H1 (cell line): ENCODE measurements around the gene USH2A. TPM values are rescaled to one million over a fixed set of nuclear protein-coding genes. Genes with fewer than 3 reads are reported as not detected.

Source experiments
- CTCF ChIA-PET: fragments of 300-600 bp; sonication (Branson Sonifier 250); formaldehyde crosslinking; loops from one replicate; lab custom pipeline; 2021; ENCODE audit not compliant: partially characterized antibody; lab: Charles Lee
- POLR2A ChIA-PET: fragments of 300-600 bp; sonication (Branson Sonifier 250); formaldehyde crosslinking; loops from one replicate; lab custom pipeline; 2021; ENCODE audit warnings: inconsistent platforms; ENCODE audit not compliant: partially characterized antibody; lab: Charles Lee
- DNase-seq, 2 experiments: peaks; one replicate each; pipeline versions ENCODE4 v3.0.0 to v3.0.0-alpha.2; 2010 to 2022; ENCODE audit warnings: low spot score in 2 of 2, low read depth in 1 of 2, mixed read lengths in 1 of 2
- FAIRE-seq: peaks from 2 replicates; lab custom pipeline; 2011; peaks lifted over from hg19 to GRCh38; lab: Jason Lieb, UNC
- H2AFZ ChIP-seq: 2 replicates; pipeline ENCODE4 v1.8.1; 2012; ENCODE audit warnings: low read length, inconsistent platforms
- H2AK5ac ChIP-seq: 2 replicates; pipeline ENCODE4 v1.6.1; 2013; ENCODE audit warnings: low read depth, low read length
- H2BK120ac ChIP-seq: replicated peaks from 2 replicates; pipeline ENCODE3; 2013; ENCODE audit warnings: low read depth, low read length, inconsistent platforms
- H2BK12ac ChIP-seq: 2 replicates; pipeline ENCODE4 v1.6.1; 2013; ENCODE audit warnings: low read depth, low read length
- H2BK15ac ChIP-seq: 2 replicates; pipeline ENCODE4 v1.6.1; 2013; ENCODE audit warnings: low read length
- H2BK20ac ChIP-seq: 2 replicates; pipeline ENCODE4 v1.6.1; 2013; ENCODE audit warnings: low read length
- H2BK5ac ChIP-seq: 2 replicates; pipeline ENCODE4 v1.6.1; 2013; ENCODE audit warnings: low read depth, low read length
- H3K14ac ChIP-seq: 2 replicates; pipeline ENCODE4 v1.6.1; 2013; ENCODE audit warnings: inconsistent platforms; ENCODE audit not compliant: insufficient read length
- H3K18ac ChIP-seq: 2 replicates; pipeline ENCODE4 v1.6.1; 2013; ENCODE audit warnings: low read length; ENCODE audit errors: extremely low read depth
- H3K23ac ChIP-seq: 2 replicates; pipeline ENCODE4 v1.6.1; 2013; ENCODE audit warnings: inconsistent platforms; ENCODE audit not compliant: insufficient read length
- H3K23me2 ChIP-seq: 2 replicates; pipeline ENCODE4 v1.6.1; 2013; ENCODE audit warnings: low read depth, low read length
- H3K27ac ChIP-seq: 2 replicates; pipeline ENCODE4 v1.6.1; 2011; ENCODE audit warnings: low read depth, low read length, inconsistent platforms
- H3K27me3 ChIP-seq, 4 experiments: replicated peaks in 1 of 4; 1 replicate in 1 of 4; 2 replicates in 3 of 4; pipeline versions ENCODE4 v1.6.1 to v1.8.1; 2011 to 2013; ENCODE audit warnings: low read length in 3 of 4, mild to moderate bottlenecking in 3 of 4, inconsistent platforms in 2 of 4, mixed read lengths in 2 of 4, moderate library complexity in 1 of 4; ENCODE audit not compliant: control insufficient read depth in 3 of 4, insufficient read depth in 3 of 4; ENCODE audit errors: extremely low read depth in 1 of 4
- H3K36me3 ChIP-seq, 4 experiments: 2 replicates each; pipeline versions ENCODE4 v1.6.1 to v1.8.1; 2011 to 2013; ENCODE audit warnings: mild to moderate bottlenecking in 4 of 4, low read length in 3 of 4, moderate library complexity in 2 of 4, control low read depth in 1 of 4, inconsistent platforms in 1 of 4; ENCODE audit not compliant: insufficient read depth in 4 of 4, control insufficient read depth in 2 of 4
- H3K4ac ChIP-seq: replicated peaks from 2 replicates; pipeline ENCODE3; 2013; ENCODE audit warnings: low read length, low read depth, mixed read lengths, inconsistent platforms; ENCODE audit not compliant: insufficient read length
- H3K4me1 ChIP-seq, 4 experiments: replicated peaks in 1 of 4; 1 replicate in 1 of 4; 2 replicates in 3 of 4; pipeline versions ENCODE4 v1.6.1 to v1.8.1; 2011 to 2013; ENCODE audit warnings: low read length in 3 of 4, inconsistent platforms in 2 of 4, mixed read lengths in 1 of 4; ENCODE audit not compliant: insufficient read depth in 4 of 4, control insufficient read depth in 3 of 4
- H3K4me2 ChIP-seq, 2 experiments: 2 replicates each; pipeline versions ENCODE4 v1.6.1 to v1.8.1; 2011 to 2013; ENCODE audit warnings: low read depth in 2 of 2, low read length in 2 of 2, control low read depth in 1 of 2, inconsistent platforms in 1 of 2, mild to moderate bottlenecking in 1 of 2; ENCODE audit not compliant: insufficient read depth in 1 of 2
- H3K4me3 ChIP-seq, 4 experiments: fragments of 200-600, 300-600 bp in 1 of 4; sonication (generic), shearing (Covaris generic), sonication (Bioruptor Twin) in 1 of 4; 2 replicates each; pipeline versions ENCODE4 v1.5.1 to v1.8.1; 2011 to 2016; ENCODE audit warnings: low read length in 4 of 4, low read depth in 3 of 4, control low read depth in 2 of 4, inconsistent platforms in 2 of 4, mild to moderate bottlenecking in 2 of 4, mixed read lengths in 1 of 4, moderate library complexity in 1 of 4; ENCODE audit not compliant: insufficient read depth in 2 of 4; ENCODE audit errors: extremely low read depth in 1 of 4
- H3K56ac ChIP-seq: replicated peaks from 2 replicates; pipeline ENCODE3; 2013; ENCODE audit warnings: low read depth, mild to moderate bottlenecking, mixed read lengths, low read length, inconsistent platforms; ENCODE audit not compliant: insufficient read length
- H3K79me1 ChIP-seq: 2 replicates; pipeline ENCODE4 v1.6.1; 2013; ENCODE audit warnings: low read depth, low read length, control low read depth
- H3K79me2 ChIP-seq, 2 experiments: 2 replicates each; pipeline versions ENCODE4 v1.6.1 to v1.8.1; 2012 to 2013; ENCODE audit warnings: low read length in 2 of 2, mild to moderate bottlenecking in 2 of 2, inconsistent platforms in 1 of 2; ENCODE audit not compliant: insufficient read depth in 2 of 2, control insufficient read depth in 1 of 2
- H3K9ac ChIP-seq, 4 experiments: replicated peaks in 1 of 4; 1 replicate in 1 of 4; 2 replicates in 3 of 4; pipeline versions ENCODE4 v1.6.1 to v1.8.1; 2011 to 2013; ENCODE audit warnings: low read depth in 3 of 4, low read length in 3 of 4, control low read depth in 2 of 4, mild to moderate bottlenecking in 2 of 4, moderate library complexity in 2 of 4, inconsistent platforms in 1 of 4; ENCODE audit errors: extremely low read depth in 1 of 4
- H3K9me3 ChIP-seq, 2 experiments: 2 replicates each; pipeline versions ENCODE4 v1.6.1 to v1.8.1; 2012 to 2013; ENCODE audit warnings: mild to moderate bottlenecking in 2 of 2, moderate library complexity in 2 of 2, control low read depth in 1 of 2, inconsistent platforms in 1 of 2, low read depth in 1 of 2, low read length in 1 of 2, mixed read lengths in 1 of 2; ENCODE audit not compliant: insufficient read depth in 2 of 2
- H4K20me1 ChIP-seq, 2 experiments: replicated peaks in 1 of 2; 2 replicates each; pipeline versions ENCODE3 to v1.8.1; 2011 to 2013; ENCODE audit warnings: inconsistent platforms in 2 of 2, low read length in 2 of 2, mild to moderate bottlenecking in 1 of 2; ENCODE audit not compliant: insufficient read depth in 2 of 2, control insufficient read depth in 1 of 2
- H4K5ac ChIP-seq: 2 replicates; pipeline ENCODE4 v1.6.1; 2013; ENCODE audit warnings: low read length, low read depth, mixed read lengths, inconsistent platforms; ENCODE audit not compliant: insufficient read length
- H4K8ac ChIP-seq: 2 replicates; pipeline ENCODE4 v1.8.0; 2013; ENCODE audit warnings: mild to moderate bottlenecking, moderate library complexity, low read length, inconsistent platforms; ENCODE audit not compliant: insufficient read depth; ENCODE audit errors: extremely low read depth
- H4K91ac ChIP-seq: replicated peaks from 2 replicates; pipeline ENCODE3; 2013; ENCODE audit warnings: low read length, mixed read lengths, inconsistent platforms; ENCODE audit not compliant: insufficient read length
- BRCA1 ChIP-seq: IDR thresholded peaks from 2 replicates; pipeline ENCODE4 v1.6.1; 2012; ENCODE audit warnings: low read depth, low read length, improper control_type of control experiment
- JUND ChIP-seq: IDR thresholded peaks from 2 replicates; pipeline ENCODE4 v1.6.1; 2011; ENCODE audit warnings: mild to moderate bottlenecking, improper control_type of control experiment, low read length
- KDM1A ChIP-seq: fragments of 200-600, 300-600 bp; sonication (generic); IDR thresholded peaks from 2 replicates; pipeline ENCODE4 v1.7.1; 2016; ENCODE audit warnings: mild to moderate bottlenecking, low read length, borderline replicate concordance
- MAFK ChIP-seq: IDR thresholded peaks from 2 replicates; pipeline ENCODE4 v1.6.1; 2012; ENCODE audit warnings: low read depth, mild to moderate bottlenecking, improper control_type of control experiment, low read length
- POLR2AphosphoS5 ChIP-seq: IDR thresholded peaks from 2 replicates; pipeline ENCODE4 v1.6.1; 2011; ENCODE audit warnings: low read depth, low read length
- RNF2 ChIP-seq: fragments of 200-900, 300-1000 bp; sonication (generic); IDR thresholded peaks from 2 replicates; pipeline ENCODE4 v1.7.1; 2016; ENCODE audit warnings: borderline replicate concordance, low read depth, mild to moderate bottlenecking, antibody characterized with exemption, low read length; ENCODE audit not compliant: poor library complexity, severe bottlenecking; ENCODE audit errors: missing control alignments
- SAP30 ChIP-seq: fragments of 300-600 bp; sonication (generic); IDR thresholded peaks from 2 replicates; pipeline ENCODE4 v1.7.1; 2012; ENCODE audit warnings: low read length, moderate library complexity, mild to moderate bottlenecking, inconsistent platforms; ENCODE audit not compliant: insufficient read depth, insufficient replicate concordance
- SP1 ChIP-seq: IDR thresholded peaks from 2 replicates; pipeline ENCODE4 v1.6.1; 2011; ENCODE audit warnings: low read depth, low read length
- SP2 ChIP-seq: IDR thresholded peaks from 2 replicates; pipeline ENCODE4 v1.6.1; 2012; ENCODE audit warnings: mild to moderate bottlenecking, low read length, inconsistent platforms
- SP4 ChIP-seq: IDR thresholded peaks from 2 replicates; pipeline ENCODE4 v1.6.1; 2012; ENCODE audit warnings: low read length, inconsistent platforms
- SRF ChIP-seq: IDR thresholded peaks from 2 replicates; pipeline ENCODE4 v1.6.1; 2011; ENCODE audit warnings: mild to moderate bottlenecking, low read depth, low read length, moderate library complexity
- ZNF274 ChIP-seq: IDR thresholded peaks from 2 replicates; pipeline ENCODE4 v1.7.0; 2012; ENCODE audit warnings: low read length, borderline replicate concordance; ENCODE audit errors: extremely low read depth
- WGBS, 2 experiments: shearing (Covaris generic) in 1 of 2; methylation state at CpG; one replicate each; pipeline versions ENCODE4 v1.1.6 to v1.1.7; 2013 to 2015; ENCODE audit warnings: low lambda C conversion rate in 2 of 2, mixed read lengths in 2 of 2, inconsistent platforms in 1 of 2, low coverage in 1 of 2, missing lambda C conversion rate in 1 of 2; ENCODE audit not compliant: insufficient replicate concordance in 2 of 2, insufficient coverage in 1 of 2, insufficient read length in 1 of 2; ENCODE audit errors: extremely low coverage in 1 of 2, missing lambda C conversion rate in 1 of 2; 5-methylcytosine and 5-hydroxymethylcytosine counted together
- polyA plus RNA-seq, 7 experiments: library from polyadenylated mRNA; depleted of rRNA in 3 of 7; stranded (reverse) in 5 of 7; unstranded in 2 of 7; fragments of >200 nt in 5 of 7; fragments of 200-250 nt in 2 of 7; gene quantifications; 1 replicate in 5 of 7; 2 replicates in 1 of 7; 4 replicates in 1 of 7; pipeline versions ENCODE4 v1.2.1 to v1.2.3, GENCODE V29; 2011 to 2013; ENCODE audit warnings: missing spikeins in 2 of 7, mixed read lengths in 2 of 7
- total RNA-seq: library from RNA; stranded (reverse); fragmentation: NEBNext Ultra II Directional; extraction: Animal tissue kit (Norgen Biotek cat#: 25700); gene quantifications from 2 replicates; pipeline ENCODE4 v1.2.1, GENCODE V29; 2021
- TF ChIP-seq, protein P1 (sequence below): IDR thresholded peaks from 2 replicates; pipeline ENCODE4 v1.6.1; 2012; ENCODE audit warnings: inconsistent platforms

USH2A gene
- total and polyA plus RNA-seq, 2 of the 8 experiments (the other 6 are each of a cell fraction or from before 2014, with no cell fraction given), result 0.02 to 0.17 TPM

DNA sequence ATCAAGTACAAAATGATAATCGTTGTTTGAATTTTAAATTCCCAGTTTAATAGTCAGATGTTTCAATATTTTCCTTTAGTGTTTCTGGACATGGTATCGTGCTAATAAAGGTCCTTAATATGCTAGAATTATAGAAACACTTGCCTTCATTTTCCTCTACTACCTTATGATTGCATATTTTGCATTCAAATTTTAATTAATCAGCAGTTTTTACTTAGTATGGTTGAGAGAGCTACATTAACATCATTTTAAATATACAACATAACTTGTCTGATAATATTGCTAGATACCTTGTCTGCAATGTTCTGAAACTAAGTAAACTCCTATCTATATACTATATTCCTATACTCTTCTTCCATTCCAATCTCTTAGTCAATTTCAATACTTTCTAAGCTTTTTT is 66.3 kb downstream of the USH2A start:
- Histone ChIP-seq H3K23ac (no peak overlapping the region), H2AK5ac (no peak overlapping the region), H3K4me1 (no peaks in the 10 kb centered on the region), H3K9ac (no peak overlapping the region), H4K91ac (no peak overlapping the region), H2AFZ (no peak overlapping the region), H2BK12ac (no peak overlapping the region), H3K27ac (no peak overlapping the region), H3K4ac (no peak overlapping the region), H3K56ac (no peak overlapping the region), H3K27me3 (no peaks in the 10 kb centered on the region), H2BK5ac (no peak overlapping the region), H3K14ac (no peak overlapping the region), H2BK15ac (no peak overlapping the region), H3K4me2 (no peak overlapping the region), H3K4me3 (no peak overlapping the region), H4K5ac (no peak overlapping the region), H4K20me1 (no peaks in the 10 kb centered on the region), H3K36me3 (no peaks in the 10 kb centered on the region), H3K79me1 (no peaks in the 10 kb centered on the region), H4K8ac (no peak overlapping the region), H2BK120ac (no peak overlapping the region), H3K23me2 (no peaks in the 10 kb centered on the region), H3K18ac (no peak overlapping the region), H3K9me3 (no peaks in the 10 kb centered on the region), H2BK20ac (no peak overlapping the region), H3K79me2 (no peaks in the 10 kb centered on the region)
- FAIRE-seq (no peak), DNase-seq (no peak)
- no peak for TF ChIP-seq JUND
- TF ChIP-seq SP4, result no peak
- no peak for TF ChIP-seq SP1
- TF ChIP-seq SAP30, result no peak
- TF ChIP-seq POLR2AphosphoS5, result no peak
- TF ChIP-seq, protein P1, sequence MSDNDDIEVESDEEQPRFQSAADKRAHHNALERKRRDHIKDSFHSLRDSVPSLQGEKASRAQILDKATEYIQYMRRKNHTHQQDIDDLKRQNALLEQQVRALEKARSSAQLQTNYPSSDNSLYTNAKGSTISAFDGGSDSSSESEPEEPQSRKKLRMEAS, result no peak
- no peak for TF ChIP-seq BRCA1
- TF ChIP-seq ZNF274, result no peak
- TF ChIP-seq SRF, result no peak
- TF ChIP-seq SP2, result no peak
- TF ChIP-seq RNF2, result no peak
- no peak for TF ChIP-seq MAFK
- TF ChIP-seq KDM1A, result no peak
- WGBS, 2 experiments, result 94% methylated on average over 2 of the region's 2 CpGs; no CpG with 5 or more reads in 1 of the 2 experiments
- CTCF ChIA-PET, result no interaction called here
- POLR2A ChIA-PET, result no interaction called here
